Subcutaneous abdominal adipose tissue (tissue), 5 donors: Measurements from ENCODE around the gene ITFG2.
"Not testable (repeated sequence)": the region's sequence is repeated elsewhere in the genome, so short reads cannot be mapped to it uniquely, and the experiment has no call there.

Experiments used
- H3K27ac ChIP-seq: one replicate; pipeline ENCODE4 v1.7.0; 2013; ENCODE audit warnings: low read depth, mild to moderate bottlenecking, inconsistent platforms, low read length, moderate library complexity
- H3K27me3 ChIP-seq, 5 donors: one replicate each; pipeline ENCODE4 v1.7.0; 2013; ENCODE audit warnings: low read length in 5 of 5, inconsistent platforms in 1 of 5; ENCODE audit not compliant: control insufficient read depth in 5 of 5, insufficient read depth in 4 of 5
- H3K36me3 ChIP-seq, 5 donors: one replicate each; pipeline ENCODE4 v1.7.0; 2013; ENCODE audit warnings: low read length in 5 of 5; ENCODE audit not compliant: control insufficient read depth in 5 of 5, insufficient read depth in 5 of 5
- H3K4me1 ChIP-seq, 5 donors: one replicate each; pipeline ENCODE4 v1.7.0; 2013; ENCODE audit warnings: low read length in 5 of 5, mild to moderate bottlenecking in 3 of 5, moderate library complexity in 1 of 5; ENCODE audit not compliant: control insufficient read depth in 5 of 5, insufficient read depth in 5 of 5
- H3K4me3 ChIP-seq, 5 donors: one replicate each; pipeline ENCODE4 v1.7.0; 2013; ENCODE audit warnings: low read length in 5 of 5, low read depth in 1 of 5
- H3K9ac ChIP-seq, 5 donors: one replicate each; pipeline ENCODE4 v1.7.0; 2013; ENCODE audit warnings: low read length in 5 of 5, mild to moderate bottlenecking in 4 of 5, moderate library complexity in 3 of 5
- H3K9me3 ChIP-seq, 5 donors: one replicate each; pipeline ENCODE4 v1.7.0; 2013; ENCODE audit warnings: low read length in 5 of 5; ENCODE audit not compliant: control insufficient read depth in 5 of 5
- donor health status: healthy.
- donor health status: healthy.
- donor health status: healthy.
- donor health status: healthy.
- donor health status: healthy.

Gene ITFG2

GRCh38 chr12:2858334-2858733 lies 45.9 kb downstream of the ITFG2 start:
- Histone ChIP-seq H3K27ac (no peak overlapping the region), H3K4me3 (no peak overlapping the region), H3K9me3 (no peaks in the 10 kb centered on the region), H3K36me3 (peaks cover 3 to 14% (median 9%) of the 10 kb centered on the region in 5 donors), H3K4me1 (no peaks in the 10 kb centered on the region), H3K27me3 (no peaks in the 10 kb centered on the region), H3K9ac (no peak overlapping the region)

- no peaks in the 10 kb centered on the region for H3K27me3 ChIP-seq
- no peaks in the 10 kb centered on the region for H3K4me1 ChIP-seq
- H3K4me3 ChIP-seq = no peak overlapping the region
- no peaks in the 10 kb centered on the region for H3K9me3 ChIP-seq
- no peak overlapping the region for H3K9ac ChIP-seq
- peaks cover 3 to 14% (median 9%) of the 10 kb centered on the region in 5 donors for H3K36me3 ChIP-seq
- H3K27ac ChIP-seq = no peak overlapping the region
Measured at GRCh38 chr12:2858944-2859421, 46.5 kb downstream of the ITFG2 start.

- Histone ChIP-seq H3K36me3 (peaks cover 3 to 15% (median 9%) of the 10 kb centered on the region in 5 donors), H3K4me3 (no peak overlapping the region), H3K4me1 (no peaks in the 10 kb centered on the region), H3K9ac (no peak overlapping the region), H3K27me3 (no peaks in the 10 kb centered on the region), H3K9me3 (no peaks in the 10 kb centered on the region), H3K27ac (no peak overlapping the region)
Measured at GRCh38 chr12:2860170-2860569, 47.7 kb downstream of the ITFG2 start.

GRCh38 chr12:2862876-2863275 lies 50.4 kb downstream of the ITFG2 start:
- H3K36me3 ChIP-seq = peaks cover 3 to 10% (median 5%) of the 10 kb centered on the region in 5 donors
- no peaks in the 10 kb centered on the region for H3K27me3 ChIP-seq

GRCh38 chr12:2863402-2863801 lies 50.9 kb downstream of the ITFG2 start:
- not testable (repeated sequence) for H3K27me3 ChIP-seq, H3K4me1 ChIP-seq, H3K27ac ChIP-seq, H3K36me3 ChIP-seq, H3K4me3 ChIP-seq, H3K9ac ChIP-seq, H3K9me3 ChIP-seq

More at GRCh38 chr12:2862876-2863275, 50.4 kb downstream of the ITFG2 start:
- H3K4me1 ChIP-seq = no peaks in the 10 kb centered on the region
- no peak overlapping the region for H3K9ac ChIP-seq
- no peak overlapping the region for H3K4me3 ChIP-seq
- no peak overlapping the region for H3K27ac ChIP-seq
- H3K9me3 ChIP-seq = no peaks in the 10 kb centered on the region

- no peaks in the 10 kb centered on the region for H3K9me3 ChIP-seq
- H3K27me3 ChIP-seq = no peaks in the 10 kb centered on the region
- no peak overlapping the region for H3K4me3 ChIP-seq
- no peaks in the 10 kb centered on the region for H3K4me1 ChIP-seq
- H3K27ac ChIP-seq = no peak overlapping the region
- H3K36me3 ChIP-seq = peaks cover 0 to 5% (median 3%) of the 10 kb centered on the region in 5 donors
- no peak overlapping the region for H3K9ac ChIP-seq
Measured at GRCh38 chr12:2864198-2864597, 51.7 kb downstream of the ITFG2 start.

GRCh38 chr12:2868986-2869632 lies 56.6 kb downstream of the ITFG2 start:
- not testable (repeated sequence) for H3K36me3 ChIP-seq, H3K9me3 ChIP-seq, H3K4me3 ChIP-seq, H3K27me3 ChIP-seq, H3K9ac ChIP-seq, H3K27ac ChIP-seq, H3K4me1 ChIP-seq
